Gastroesophageal sphincter (tissue), 4 donors: Measurements from ENCODE around the gene WEE1. TPM values are rescaled to one million over a fixed set of nuclear protein-coding genes. Genes with fewer than 3 reads are reported as not detected.

Experiments
- ATAC-seq: fragments of 150-250 bp; one replicate; pipeline ENCODE4 v1.9.1; 2016; ENCODE audit warnings: mild to moderate bottlenecking, moderate library complexity
- H3K27ac ChIP-seq, 4 donors: fragments of 200-600 bp; sonication (generic) in 3 of 4; 1 replicate in 3 of 4; 2 replicates in 1 of 4; pipeline ENCODE4 v1.5.1; 2016 to 2019
- H3K27me3 ChIP-seq: fragments of 200-600 bp; sonication (generic); one replicate; pipeline ENCODE4 v1.5.1; 2019
- H3K36me3 ChIP-seq, 2 donors: fragments of 200-600 bp; sonication (generic); one replicate each; pipeline ENCODE4 v1.5.1; 2019; ENCODE audit warnings: control low read depth in 1 of 2
- H3K4me1 ChIP-seq, 3 donors: fragments of 200-600 bp; sonication (generic); 1 replicate in 2 of 3; 2 replicates in 1 of 3; pipeline ENCODE4 v1.5.1; 2016 to 2019; ENCODE audit warnings: control low read depth in 2 of 3
- H3K4me3 ChIP-seq, 2 donors: fragments of 200-600 bp; sonication (generic); one replicate each; pipeline ENCODE4 v1.5.1; 2019; ENCODE audit warnings: mild to moderate bottlenecking in 1 of 2, moderate library complexity in 1 of 2
- H3K9me3 ChIP-seq, 3 donors: fragments of 200-600 bp; sonication (generic); one replicate each; pipeline ENCODE4 v1.5.1; 2017 to 2019; ENCODE audit warnings: control low read depth in 2 of 3
- CTCF ChIP-seq, 4 experiments: fragments of 200-600 bp in 2 of 4; fragments of 450-650 bp in 2 of 4; sonication (generic) in 1 of 4; IDR thresholded peaks; one replicate each; pipeline ENCODE4 v1.5.1; 2017 to 2019; ENCODE audit warnings: antibody characterized with exemption in 4 of 4, mild to moderate bottlenecking in 2 of 4, moderate library complexity in 2 of 4
- EP300 ChIP-seq: sonication (generic); formaldehyde crosslinking; IDR thresholded peaks from one replicate; pipeline ENCODE4 v1.6.1; 2017; ENCODE audit warnings: antibody characterized with exemption, mild to moderate bottlenecking
- POLR2A ChIP-seq, 2 donors: fragments of 450-650 bp; IDR thresholded peaks; one replicate each; pipeline ENCODE4 v1.6.1; 2017; ENCODE audit warnings: antibody characterized with exemption in 2 of 2, mild to moderate bottlenecking in 2 of 2, moderate library complexity in 1 of 2
- POLR2AphosphoS5 ChIP-seq: sonication (generic); formaldehyde crosslinking; IDR thresholded peaks from one replicate; pipeline ENCODE4 v1.6.1; 2017; ENCODE audit warnings: antibody characterized with exemption
- WGBS, 2 donors: methylation state at CpG; one replicate each; pipeline ENCODE4 v1.1.5; 2018; ENCODE audit warnings: low coverage in 1 of 2; 5-methylcytosine and 5-hydroxymethylcytosine counted together
- total RNA-seq, 4 donors: library from RNA; depleted of rRNA; stranded (reverse); fragments of >200 nt; gene quantifications; one replicate each; pipeline ENCODE4 v1.1.0, GENCODE V29; 2016

The WEE1 gene
- total RNA-seq, 4 donors from 2014 or later = 42.5 to 65.3 (median 51.3) TPM

- H3K4me3 ChIP-seq = no peak overlapping the region
- ATAC-seq = no peak
- 72 to 82% methylated on average over 1 of the region's 1 CpG for WGBS, 2 donors
- H3K36me3 ChIP-seq = peaks cover 0 to 14% of the 10 kb centered on the region in 2 donors
- no peaks in the 10 kb centered on the region for H3K9me3 ChIP-seq
- TF ChIP-seq CTCF (IDR thresholded peaks at IDR 0.05) = no peak
- TF ChIP-seq POLR2A (IDR thresholded peaks at IDR 0.05) = no peak
- no peak for TF ChIP-seq EP300
- TF ChIP-seq POLR2AphosphoS5 = no peak
- peak overlapping the region; percentile 54 to 85 (median 78) for H3K27ac ChIP-seq
- peaks cover 6 to 57% (median 20%) of the 10 kb centered on the region in 3 donors for H3K4me1 ChIP-seq
- no peaks in the 10 kb centered on the region for H3K27me3 ChIP-seq
Observed at GRCh38 chr11:9528136-9528501, 45.4 kb upstream of the WEE1 start.

- peak overlapping the region in 3 of 4 donors; percentile 73 to 79 (median 76) for H3K27ac ChIP-seq
- H3K4me1 ChIP-seq = peaks cover 6 to 63% (median 20%) of the 10 kb centered on the region in 3 donors
- H3K4me3 ChIP-seq = no peak overlapping the region
- ATAC-seq = no peak
- TF ChIP-seq EP300 (no peak), POLR2A (IDR thresholded peaks at IDR 0.05) (no peak), CTCF (IDR thresholded peaks at IDR 0.05) (no peak), POLR2AphosphoS5 (no peak)
- no peaks in the 10 kb centered on the region for H3K9me3 ChIP-seq
- H3K36me3 ChIP-seq = peaks cover 0 to 14% of the 10 kb centered on the region in 2 donors
- H3K27me3 ChIP-seq = no peaks in the 10 kb centered on the region
- 62 to 65% methylated on average over 9 to 11 of the region's 12 CpGs for WGBS, 2 donors
Observed at GRCh38 chr11:9528573-9529333, 44.7 kb upstream of the WEE1 start.

- Histone ChIP-seq H3K4me3 (no peak overlapping the region), H3K36me3 (peaks cover 0 to 14% of the 10 kb centered on the region in 2 donors), H3K4me1 (peaks cover 6 to 68% (median 20%) of the 10 kb centered on the region in 3 donors), H3K9me3 (no peaks in the 10 kb centered on the region), H3K27me3 (no peaks in the 10 kb centered on the region), H3K27ac (peak overlapping the region in 3 of 4 donors; percentile 73 to 79 (median 76))
- no peak for ATAC-seq
- WGBS, 2 donors = no CpG with 5 or more reads among the region's 3 CpGs
- no peak for TF ChIP-seq EP300
- TF ChIP-seq POLR2A (IDR thresholded peaks at IDR 0.05) = no peak
- no peak for TF ChIP-seq CTCF (IDR thresholded peaks at IDR 0.05)
Observed at GRCh38 chr11:9529334-9529650, 44.2 kb upstream of the WEE1 start.

GRCh38 chr11:9530020-9530621 lies 43.3 kb upstream of the WEE1 start:
- no peak for ATAC-seq

More at GRCh38 chr11:9530020-9530621, 43.3 kb upstream of the WEE1 start:
- Histone ChIP-seq H3K27me3 (no peaks in the 10 kb centered on the region), H3K4me3 (no peak overlapping the region), H3K27ac (peak overlapping the region in 3 of 4 donors; percentile 73 to 79 (median 76)), H3K4me1 (peaks cover 6 to 70% (median 20%) of the 10 kb centered on the region in 3 donors), H3K36me3 (peaks cover 0 to 11% of the 10 kb centered on the region in 2 donors), H3K9me3 (no peaks in the 10 kb centered on the region)
- TF ChIP-seq POLR2A (IDR thresholded peaks at IDR 0.05) (no peak), CTCF (IDR thresholded peaks at IDR 0.05) (no peak), EP300 (no peak), POLR2AphosphoS5 (no peak)
- WGBS, 2 donors = 74 to 80% methylated on average over 4 to 8 of the region's 9 CpGs
